Activated T-cell treated with anti-CD3 and anti-CD28 coated beads for 24 hours (primary cell): ENCODE results near the gene DIPK1B.

Experiments
- DNase-seq: peaks from one replicate; pipeline ENCODE4 v3.0.0-alpha.2; 2020; ENCODE audit warnings: low read depth

DIPK1B gene

GRCh38 chr9:136769710-136770191 is 57.4 kb downstream of the DIPK1B start:
- no peak for DNase-seq

GRCh38 chr9:136771907-136772415 is 59.6 kb downstream of the DIPK1B start:
- no peak for DNase-seq

DNA sequence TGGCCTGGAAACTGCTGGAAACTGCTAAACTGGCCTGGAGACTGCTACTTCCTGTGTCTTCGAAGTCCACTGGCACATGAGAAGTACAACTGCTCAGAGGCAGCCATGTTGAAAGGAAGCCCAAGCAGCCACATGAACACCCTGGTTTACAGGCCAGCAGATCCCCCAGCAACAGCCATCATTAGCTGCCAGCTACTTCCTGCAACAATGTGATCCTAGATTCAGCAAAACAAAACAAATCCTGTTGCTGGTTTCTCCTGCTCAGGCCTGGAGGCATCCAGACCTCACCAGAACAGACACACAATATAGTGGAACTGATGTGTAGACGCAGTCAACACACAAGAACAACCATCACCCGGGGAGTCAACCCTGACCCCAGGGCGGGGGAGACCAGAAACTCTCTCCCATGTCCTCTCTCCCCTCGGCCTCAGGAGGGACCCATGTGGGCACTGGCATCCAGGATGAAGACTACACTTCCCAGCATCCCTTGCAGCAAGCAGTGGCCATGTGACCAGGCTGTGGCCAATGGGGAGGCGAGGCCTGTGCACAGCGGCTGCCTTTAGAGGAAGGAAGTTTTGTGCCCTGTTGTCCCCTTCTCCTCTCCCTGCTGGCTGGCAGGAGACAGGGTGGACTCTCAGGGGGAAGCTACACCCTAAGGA is 61.1 kb downstream of the DIPK1B start:
- no peak for DNase-seq
